HG03439 (cell line): ENCODE measurements around the gene RALY.
"Not testable (repeated sequence)": the region's sequence is repeated elsewhere in the genome, so short reads cannot be mapped to it uniquely, and the experiment has no call there.

Experiments
- ATAC-seq: cut with Tn5 transposase; IDR thresholded peaks from one replicate; pipeline ENCODE4 v1.9.1; 2021; ENCODE audit warnings: mild to moderate bottlenecking, moderate library complexity; ENCODE audit not compliant: unreplicated experiment

Gene RALY

DNA sequence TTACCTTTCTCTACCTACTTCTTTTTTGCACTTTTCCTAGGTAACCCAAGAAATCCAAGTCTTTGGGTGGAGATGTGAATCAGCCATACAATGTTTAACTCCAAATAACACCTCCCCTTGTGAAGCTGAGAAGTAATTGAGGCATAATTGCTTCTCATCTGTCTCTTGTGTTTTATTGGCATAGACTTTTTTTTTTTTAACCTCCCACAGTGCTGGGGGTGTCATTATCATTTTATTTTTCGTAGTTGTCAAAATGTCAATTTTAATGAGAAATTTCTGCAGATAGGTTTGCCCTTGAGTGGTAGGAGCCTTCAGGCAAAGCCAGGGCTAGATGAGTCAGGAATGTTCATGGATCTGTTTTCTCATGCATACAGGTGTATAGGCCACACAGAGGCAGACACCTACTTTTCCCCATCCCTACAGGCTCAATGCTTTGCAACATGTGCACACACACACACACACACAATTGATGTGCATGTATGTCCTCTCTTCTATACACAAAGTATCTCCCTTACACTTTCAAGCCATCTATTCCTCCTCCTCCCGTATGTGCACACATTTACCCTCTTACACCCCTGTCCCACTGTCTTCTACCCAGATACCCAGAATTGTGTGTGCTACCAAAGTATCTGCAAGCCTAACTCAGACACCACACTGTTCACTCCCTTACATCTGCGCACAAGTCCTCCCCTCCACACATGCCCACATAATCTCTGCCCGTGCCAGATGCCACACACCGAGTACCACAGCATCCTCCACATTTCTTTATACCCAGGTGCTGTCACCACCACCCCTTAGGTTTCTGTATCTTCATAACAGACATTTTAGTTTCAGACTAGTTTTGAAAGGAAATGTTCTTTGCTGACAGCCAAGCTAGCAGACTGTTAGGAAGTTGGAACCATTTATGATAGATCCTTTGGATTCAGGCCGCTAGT is 22.0 kb downstream of the RALY start:
- no peak for ATAC-seq

DNA sequence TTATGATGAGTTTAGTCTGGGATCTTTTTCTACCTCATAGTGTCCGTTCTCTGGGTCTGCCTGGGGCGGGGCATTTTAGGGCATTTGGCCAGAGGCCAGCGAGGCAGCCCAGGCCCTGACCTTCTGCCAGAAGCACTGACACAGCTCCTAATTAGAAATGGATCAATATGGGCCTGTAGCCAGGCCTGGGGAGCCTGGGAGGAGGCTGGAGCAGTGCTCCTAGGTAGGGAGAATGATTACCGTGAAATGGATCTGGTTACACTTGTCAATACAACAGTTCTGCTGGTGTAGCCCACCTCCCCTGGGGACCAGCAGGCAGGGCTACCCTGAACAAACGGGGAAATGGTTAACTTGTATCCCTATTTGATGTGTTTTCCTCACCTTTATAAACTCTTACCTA is 23.0 kb downstream of the RALY start:
- no peak for ATAC-seq

DNA sequence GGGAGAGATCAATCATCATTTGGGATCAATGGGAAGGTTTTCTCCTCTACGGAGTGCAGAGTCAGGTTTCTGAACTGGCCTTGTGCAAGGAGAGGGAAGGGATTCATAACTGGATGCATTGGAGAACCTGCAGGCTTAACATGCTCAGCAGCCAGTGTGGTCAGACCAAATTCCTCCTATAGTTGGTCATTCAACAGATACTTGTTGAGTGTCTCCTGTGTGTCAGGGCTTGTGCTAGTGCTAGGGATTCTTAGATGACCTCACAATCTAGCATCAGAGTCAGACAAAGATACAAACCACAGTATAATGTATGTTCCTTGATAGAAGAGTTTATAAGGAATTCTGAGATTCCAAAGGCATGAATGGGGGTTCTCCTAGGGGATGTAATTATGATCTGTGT is 23.9 kb downstream of the RALY start:
- ATAC-seq: no peak

DNA sequence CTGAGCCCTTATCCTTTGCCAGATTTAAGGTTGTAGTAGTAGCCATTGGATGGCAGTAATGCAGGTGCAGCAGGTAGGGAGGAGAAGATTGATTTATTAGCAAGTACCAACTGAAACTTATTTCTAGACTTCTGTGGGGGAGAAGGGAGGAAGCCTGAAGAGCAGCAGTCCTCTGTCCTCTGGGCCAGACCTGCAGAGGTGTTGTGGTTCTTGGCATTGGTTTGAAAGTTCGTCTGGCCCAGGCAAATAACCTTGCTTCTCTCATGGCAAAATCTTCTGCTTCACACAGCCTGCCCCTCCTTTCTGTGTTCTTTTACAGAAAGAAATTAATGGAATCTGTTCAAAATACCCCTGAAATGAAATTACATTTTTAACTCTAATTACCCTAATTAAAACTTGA is 24.5 kb downstream of the RALY start:
- no peak for ATAC-seq

DNA sequence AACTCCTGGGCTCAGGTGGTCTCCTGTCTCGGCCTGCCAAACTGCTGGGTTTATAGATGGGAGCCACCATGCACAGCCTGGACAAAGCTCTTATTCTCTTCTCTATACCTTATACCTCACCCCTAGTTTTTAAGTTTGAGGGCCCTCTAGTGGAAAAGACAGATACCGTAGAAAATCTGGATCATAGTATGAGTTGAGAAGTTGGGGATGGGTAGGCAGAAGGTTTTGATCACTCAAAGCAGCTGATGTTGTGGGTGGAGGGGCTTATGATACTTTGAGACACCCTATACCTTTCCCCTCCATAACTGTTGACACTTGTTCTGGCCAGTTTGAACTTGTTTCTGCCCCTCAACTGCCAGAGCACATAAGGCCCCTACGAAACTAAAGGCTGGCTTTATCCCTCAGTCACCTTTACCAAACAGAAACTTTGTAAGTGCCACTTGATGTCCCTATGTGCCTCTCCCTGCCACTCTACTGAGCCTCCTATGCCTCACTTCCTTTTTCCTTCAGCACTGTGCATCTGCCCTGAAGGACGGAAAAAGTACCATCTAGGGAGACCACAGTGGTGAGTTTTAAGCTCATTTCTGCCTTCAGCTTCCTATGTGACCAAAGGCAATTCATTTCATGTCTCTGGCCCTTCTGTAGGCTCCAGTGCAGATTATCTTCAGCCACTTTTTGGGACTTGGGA is 28.6 kb downstream of the RALY start:
- ATAC-seq: no peak

DNA sequence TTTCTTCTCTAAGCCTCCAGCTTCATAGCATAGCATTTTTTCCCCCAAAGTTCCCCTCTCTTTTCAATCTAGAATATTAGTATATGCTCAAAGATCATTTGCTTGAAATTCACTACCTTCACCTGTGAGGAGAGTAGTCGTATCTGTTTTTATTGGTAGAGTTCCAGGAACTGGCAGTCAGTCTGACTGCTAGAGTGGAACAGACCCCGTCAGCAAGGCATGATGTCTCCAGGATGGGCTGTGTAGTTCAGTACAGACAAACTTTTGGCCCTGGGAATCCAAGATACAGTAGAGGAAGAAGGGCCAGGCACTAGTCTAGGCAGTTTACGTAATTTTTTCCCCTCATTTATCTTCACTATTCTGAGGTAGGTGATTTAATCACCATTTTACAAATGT is 29.1 kb downstream of the RALY start:
- no peak for ATAC-seq

DNA sequence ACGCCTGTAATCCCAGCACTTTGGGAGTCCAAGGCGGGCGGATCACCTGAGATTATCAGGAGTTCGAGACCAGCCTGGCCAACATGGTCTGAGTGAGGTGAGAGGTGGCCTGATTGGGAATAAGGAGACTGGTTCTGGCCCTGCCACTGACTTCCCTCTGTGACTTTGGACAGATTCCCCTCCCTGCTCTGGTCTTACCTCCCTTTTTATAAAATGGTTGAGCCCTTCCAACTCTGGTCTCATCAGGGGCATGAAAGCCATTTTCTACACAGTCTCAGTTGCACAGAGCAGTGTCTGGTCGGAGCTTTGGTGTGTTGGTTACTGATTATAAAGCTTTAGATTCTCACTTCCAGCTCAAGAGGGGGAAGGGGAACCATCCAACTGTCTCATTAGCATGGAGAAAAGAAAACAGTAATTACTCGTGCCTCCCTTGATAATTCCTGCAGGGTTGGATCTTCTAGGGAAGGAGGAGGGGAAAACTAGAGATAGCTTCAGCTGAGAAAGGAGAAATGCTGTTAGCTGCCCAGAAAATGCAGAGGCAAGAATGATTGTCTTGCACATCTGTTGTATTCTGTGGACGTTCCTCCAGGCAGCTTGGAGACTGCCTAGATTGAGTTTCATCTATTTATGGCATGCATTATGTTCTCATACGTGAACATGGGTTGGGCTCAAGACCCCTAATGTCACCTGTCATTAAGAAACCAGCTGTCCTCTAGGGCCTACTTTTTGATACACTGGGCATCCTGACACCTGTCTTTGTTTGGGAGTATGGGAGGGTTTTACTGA is 30.4 kb downstream of the RALY start:
- ATAC-seq: no peak

DNA sequence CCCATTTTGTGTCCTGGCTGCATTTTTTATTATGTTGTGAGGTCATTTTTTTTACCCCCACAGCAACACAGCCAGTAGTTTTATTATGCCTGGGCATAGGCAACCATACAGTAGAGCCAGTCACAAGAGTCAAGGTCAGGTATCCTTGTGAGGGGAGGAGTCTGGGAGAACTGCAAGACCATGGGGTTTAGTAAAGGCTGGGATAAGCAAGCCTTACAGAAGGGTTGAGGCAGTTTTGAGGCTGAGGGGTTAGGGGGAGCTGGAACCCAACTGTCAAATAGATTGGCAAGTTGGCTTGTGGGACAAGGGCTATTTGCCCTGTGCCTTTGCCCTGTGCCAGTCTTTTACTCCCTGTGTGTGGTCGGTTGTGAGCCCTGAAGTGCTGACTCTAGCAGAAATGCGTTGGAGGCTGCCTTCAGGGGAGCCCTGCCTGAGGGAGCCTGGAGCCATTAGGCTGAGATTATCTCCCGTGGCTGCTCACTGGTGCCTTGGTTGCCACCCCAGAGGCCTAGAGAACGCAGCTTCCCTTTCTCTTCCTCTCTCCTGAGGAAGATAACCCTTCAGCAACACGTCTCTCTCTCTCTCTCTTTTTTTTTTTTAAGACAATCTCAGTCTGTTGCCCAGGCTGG is 31.1 kb downstream of the RALY start:
- no peak for ATAC-seq

DNA sequence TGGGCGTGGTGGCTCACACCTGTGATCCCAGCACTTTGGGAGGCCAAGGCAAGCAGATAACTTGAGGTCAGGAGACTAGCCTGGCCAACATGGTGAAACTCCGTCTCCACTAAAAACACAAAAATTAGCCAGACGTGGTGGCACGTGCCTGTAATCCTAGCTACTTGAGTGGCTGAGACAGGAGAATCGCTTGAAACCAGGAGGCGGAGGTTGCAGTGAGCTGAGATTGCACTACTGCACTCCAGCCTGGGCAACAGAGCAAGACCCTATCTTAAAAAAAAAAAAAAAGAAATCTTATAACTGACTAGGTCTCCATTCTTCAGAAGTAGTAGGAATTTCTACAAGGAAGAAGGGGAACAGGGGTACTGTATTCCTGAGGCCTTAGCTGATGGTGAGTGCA is 34.3 kb downstream of the RALY start:
- ATAC-seq: not testable (repeated sequence)

DNA sequence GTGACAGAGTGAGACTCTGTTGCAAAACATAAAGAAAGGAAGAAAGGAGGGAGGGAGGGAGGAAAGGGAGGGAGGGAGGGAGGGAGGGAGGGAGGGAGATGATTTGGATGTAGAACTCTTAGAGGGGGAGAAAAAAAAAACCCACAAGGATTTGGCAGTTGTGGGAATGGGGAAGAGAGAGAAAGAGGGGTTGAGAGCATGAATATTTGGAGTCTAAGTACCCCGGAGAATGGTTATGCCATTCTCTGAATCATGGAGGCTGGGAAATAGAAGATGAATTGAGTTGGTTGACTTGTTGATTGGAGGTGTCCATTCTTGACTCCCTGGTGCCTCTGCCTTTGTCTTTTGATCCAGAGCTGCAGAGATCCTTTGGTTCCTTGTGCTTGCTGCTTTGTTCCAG is 35.7 kb downstream of the RALY start:
- ATAC-seq: no peak

DNA sequence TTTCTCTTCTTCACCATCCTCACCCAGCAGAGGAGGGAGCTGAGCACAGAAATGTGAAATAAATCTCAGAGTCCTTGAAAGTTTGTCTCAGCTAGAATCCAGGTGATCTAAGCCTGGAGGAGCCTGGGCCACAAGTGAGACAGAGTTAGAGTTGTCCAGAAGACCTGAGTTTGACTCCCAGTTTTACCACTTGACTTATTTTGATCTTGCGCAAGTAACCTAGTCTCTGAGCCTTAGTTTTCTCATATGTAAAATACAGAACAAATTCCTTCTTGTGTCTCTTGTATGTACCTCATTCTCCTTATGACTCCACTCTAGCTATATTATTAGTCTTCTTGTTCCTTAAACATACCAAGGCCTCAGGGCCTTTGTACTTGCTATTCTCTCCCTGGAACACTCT is 36.7 kb downstream of the RALY start:
- no peak for ATAC-seq

DNA sequence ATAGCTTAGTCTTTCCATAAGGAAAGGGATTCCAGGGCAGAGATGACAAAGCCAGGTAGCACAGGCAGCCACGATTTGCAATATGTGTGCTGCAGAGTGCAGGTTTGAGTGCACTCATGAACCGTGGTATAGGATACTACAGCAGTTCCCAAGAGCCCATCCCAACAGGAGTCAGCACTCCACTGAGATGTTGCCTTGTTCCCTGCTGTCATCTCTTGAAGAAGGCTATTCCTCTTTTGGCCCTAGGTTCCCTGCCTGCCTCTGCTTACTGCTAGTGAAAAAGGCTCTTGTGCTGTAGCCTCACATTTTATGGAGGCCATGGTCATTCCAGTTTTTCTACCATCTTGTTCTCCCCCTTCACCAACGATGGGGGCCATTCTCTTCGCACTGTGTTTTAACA is 40.2 kb downstream of the RALY start:
- no peak for ATAC-seq

DNA sequence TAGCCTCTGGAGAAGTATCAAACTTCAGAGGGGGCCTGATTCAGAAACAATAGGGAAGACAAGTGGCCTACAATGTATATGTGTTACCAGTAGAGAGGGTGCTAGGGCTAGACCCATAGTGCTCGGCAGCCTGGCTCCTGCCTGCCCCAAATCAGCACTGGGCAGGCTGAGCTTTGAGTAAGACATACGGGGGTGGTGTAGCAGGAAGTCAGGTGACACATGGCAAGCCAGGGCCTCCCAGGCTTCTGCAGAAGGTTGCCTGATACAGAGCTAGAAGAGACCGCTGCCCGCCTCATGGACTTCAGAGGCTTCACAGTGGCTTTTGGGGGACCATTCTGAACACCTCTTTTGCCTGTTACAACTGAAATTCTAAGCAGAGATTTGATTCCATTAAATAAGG is 43.4 kb downstream of the RALY start:
- no peak for ATAC-seq

DNA sequence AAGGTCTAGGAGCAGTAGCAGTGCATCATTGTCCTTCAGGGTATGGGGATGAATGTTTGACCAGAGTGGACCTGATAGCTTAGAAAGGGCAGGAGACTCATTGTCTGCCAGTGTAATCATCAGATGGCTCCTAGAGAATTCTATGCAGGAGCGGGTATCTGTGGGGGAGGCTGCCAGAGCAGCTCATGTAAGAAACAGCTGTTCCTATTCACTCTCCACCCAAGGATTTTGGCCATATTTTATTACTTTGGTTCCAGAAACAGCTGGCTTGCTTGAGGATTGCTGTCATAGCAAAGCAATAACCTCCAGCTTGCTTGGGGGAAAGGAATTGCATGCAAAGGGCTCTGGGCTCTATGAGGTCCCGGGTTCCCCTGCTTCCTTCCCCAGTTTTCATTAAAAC is 44.1 kb downstream of the RALY start:
- ATAC-seq: no peak

DNA sequence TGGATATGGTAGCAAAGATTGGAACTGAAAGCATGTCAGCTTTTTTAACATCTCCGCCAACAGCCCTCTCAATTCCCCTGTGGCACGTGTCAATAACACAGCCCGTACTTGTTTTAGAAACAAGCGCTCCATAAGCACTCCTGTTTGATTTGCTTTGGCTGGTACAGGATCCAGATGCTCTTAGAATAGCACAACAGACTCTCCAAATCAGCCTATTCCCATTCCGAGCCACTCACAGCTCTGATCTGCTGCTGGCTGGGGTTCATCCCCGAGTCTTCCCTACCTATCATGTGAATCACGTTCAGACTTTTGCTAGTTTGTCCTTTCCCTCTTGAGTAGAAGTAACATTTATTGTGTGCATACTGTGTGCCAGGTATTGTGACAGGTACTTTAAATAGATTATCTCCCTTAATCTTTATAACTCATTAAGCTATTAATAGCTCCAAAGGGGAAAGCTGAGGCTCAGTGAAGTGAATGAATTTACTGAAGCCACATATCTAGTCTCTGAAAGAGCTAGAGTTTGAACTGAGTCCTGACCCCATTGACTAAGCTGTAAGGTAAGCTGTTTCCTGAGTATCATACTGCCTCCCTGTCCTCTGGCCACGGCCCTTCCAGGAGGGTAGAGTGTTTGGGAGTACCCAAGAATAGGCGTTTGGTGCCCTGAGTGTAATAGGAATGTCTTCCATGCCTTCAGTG is 46.7 kb downstream of the RALY start:
- no peak for ATAC-seq

DNA sequence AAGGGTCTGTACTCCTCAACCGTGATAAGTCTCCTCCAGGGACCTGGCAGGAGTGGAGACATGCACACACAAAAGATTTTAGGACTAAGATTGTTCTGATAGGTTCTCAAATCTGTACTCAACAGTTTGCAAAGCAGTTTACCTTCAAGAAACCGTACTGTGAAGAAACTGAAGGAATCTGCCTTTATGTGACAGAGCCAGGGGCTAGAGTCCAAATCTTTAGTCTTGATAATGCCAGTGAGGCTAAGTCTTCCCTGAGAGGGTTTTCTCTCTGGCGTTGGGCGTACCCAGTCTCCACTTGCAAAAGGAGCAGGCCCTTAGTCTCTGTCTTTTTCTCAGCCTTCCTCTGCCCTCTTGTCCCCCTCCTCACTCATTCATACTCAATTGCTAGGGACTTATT is 47.5 kb downstream of the RALY start:
- no peak for ATAC-seq

DNA sequence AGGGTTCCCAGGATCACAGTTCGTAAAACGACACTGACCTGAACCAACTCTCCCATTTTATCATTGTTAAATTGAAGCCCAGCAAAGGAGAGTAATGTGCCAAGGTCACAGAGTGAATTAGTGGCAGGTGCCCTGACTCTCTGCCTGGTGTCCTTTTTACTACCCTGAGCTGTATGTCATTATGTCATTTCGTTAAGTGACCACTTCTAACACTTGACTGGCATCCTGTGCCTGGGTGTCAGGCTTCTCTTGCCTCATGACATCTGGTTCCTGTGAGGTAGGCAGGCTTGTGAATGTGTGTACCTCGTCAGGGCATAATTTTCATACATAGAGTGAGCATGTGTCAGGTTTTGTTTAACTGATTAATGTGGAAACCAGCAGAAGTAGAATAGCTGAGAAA is 48.6 kb downstream of the RALY start:
- ATAC-seq: no peak

DNA sequence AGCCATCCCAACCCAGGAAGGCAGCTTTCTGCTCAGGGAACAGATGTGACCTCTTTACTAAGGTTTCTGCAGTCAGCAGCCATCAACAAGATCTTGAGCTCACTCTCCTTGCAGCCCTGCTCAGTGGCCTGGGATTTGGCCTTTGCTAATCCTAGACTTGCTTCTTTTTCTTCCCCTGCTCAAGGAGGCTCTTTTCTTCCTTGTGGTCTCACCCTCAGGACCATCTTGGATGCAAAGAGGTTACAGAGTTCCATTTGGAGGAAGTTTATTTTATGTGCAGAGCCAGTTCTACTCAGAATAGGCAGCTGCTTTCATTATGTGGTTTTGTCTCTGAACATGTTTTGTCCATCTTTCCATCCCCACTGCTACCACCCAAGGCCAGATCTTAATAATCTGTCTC is 49.3 kb downstream of the RALY start:
- no peak for ATAC-seq

DNA sequence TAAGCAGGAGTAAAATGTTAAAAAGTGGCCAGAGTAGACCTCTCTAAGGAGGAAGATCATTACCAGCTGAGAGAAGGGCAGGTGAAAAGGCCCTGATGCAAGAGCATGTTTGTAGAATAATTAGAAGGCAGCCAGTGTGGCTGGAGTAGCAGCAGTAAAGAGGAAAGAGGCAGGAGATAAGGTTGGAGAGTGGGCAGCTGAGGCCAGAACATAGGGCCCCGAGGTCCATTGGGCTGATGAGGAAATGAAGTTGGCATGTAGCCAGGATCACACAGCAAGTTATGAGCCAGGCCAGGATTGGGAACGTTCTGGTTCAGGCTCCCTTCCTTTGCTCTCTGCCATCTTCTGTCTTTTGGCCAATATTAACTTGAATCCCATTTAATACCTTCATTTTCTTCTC is 51.6 kb downstream of the RALY start:
- no peak for ATAC-seq

DNA sequence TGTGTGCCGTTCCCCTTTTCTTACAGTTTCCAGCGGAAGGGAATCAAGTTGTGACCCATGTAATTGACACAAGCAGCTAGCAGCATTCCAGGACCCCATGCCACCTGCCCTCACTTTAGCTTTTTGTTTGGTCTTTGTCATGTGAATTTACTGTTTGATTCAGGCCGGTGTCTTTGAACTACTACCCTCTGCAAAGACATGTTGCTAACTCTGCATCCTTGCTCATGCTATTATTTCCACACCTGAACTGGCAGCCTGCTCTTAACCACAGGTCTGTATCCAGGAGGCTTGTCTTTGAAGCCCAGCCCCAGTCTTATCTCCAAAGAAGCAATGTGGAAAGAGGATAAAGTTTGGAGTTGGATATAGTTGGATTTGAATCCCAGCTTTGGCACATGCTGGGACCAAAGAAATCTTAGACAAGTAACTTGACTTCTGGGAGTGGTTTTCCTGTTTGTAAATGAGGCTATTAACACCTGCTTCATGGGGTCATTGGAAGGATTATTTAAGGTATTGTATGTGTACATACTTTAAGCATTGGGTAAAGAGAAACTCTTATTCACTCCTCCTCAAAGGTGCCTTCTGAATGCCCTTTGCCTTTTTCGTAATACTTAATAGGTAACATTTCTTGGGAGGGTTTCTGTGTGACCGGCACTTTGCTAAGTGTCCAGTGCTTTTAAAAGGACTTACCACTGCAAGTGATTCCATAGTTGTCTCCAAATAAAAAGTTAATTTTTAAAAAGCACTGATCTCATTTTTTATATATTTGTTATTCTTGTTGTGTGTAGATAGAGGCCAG is 52.4 kb downstream of the RALY start:
- no peak for ATAC-seq
